Common myeloid progenitor, CD34-positive (primary cell): ENCODE measurements around the gene ST3GAL5.

ENCODE experiments used
- CTCF ChIA-PET: fragments of 350-600 bp; sonication (Branson Sonifier 250); formaldehyde crosslinking; loops from one replicate; lab custom pipeline; 2021; ENCODE audit warnings: antibody characterized with exemption; lab: Charles Lee
- POLR2A ChIA-PET: fragments of 350-600 bp; sonication (Branson Sonifier 250); formaldehyde crosslinking; loops from one replicate; lab custom pipeline; 2021; ENCODE audit warnings: antibody characterized with exemption; lab: Charles Lee
- DNase-seq, 3 donors: peaks; one replicate each; pipeline versions ENCODE4 v3.0.0 to v3.0.0-alpha.2; 2013
- H3K27ac ChIP-seq, 2 experiments: 1 replicate in 1 of 2; 2 replicates in 1 of 2; pipeline ENCODE4 v1.7.0; 2013; ENCODE audit warnings: inconsistent platforms in 2 of 2, low read length in 2 of 2, mild to moderate bottlenecking in 2 of 2, low read depth in 1 of 2, moderate library complexity in 1 of 2; ENCODE audit not compliant: severe bottlenecking in 2 of 2, insufficient read depth in 1 of 2, poor library complexity in 1 of 2
- H3K27me3 ChIP-seq, 5 experiments: replicated peaks in 2 of 5; 1 replicate in 3 of 5; 2 replicates in 2 of 5; pipeline versions ENCODE4 v1.6.1 to v1.7.0; 2013; ENCODE audit warnings: low read length in 4 of 5, mild to moderate bottlenecking in 2 of 5, moderate library complexity in 2 of 5, inconsistent platforms in 1 of 5; ENCODE audit not compliant: insufficient read depth in 5 of 5, control insufficient read depth in 4 of 5
- H3K36me3 ChIP-seq, 4 experiments: 1 replicate in 2 of 4; 2 replicates in 2 of 4; pipeline versions ENCODE4 v1.6.1 to v1.7.0; 2013; ENCODE audit warnings: low read length in 3 of 4, control low read depth in 1 of 4, mild to moderate bottlenecking in 1 of 4; ENCODE audit not compliant: control insufficient read depth in 4 of 4, insufficient read depth in 4 of 4
- H3K4me1 ChIP-seq, 4 experiments: 1 replicate in 3 of 4; 2 replicates in 1 of 4; pipeline versions ENCODE4 v1.6.1 to v1.7.1; 2013; ENCODE audit warnings: low read length in 3 of 4, mild to moderate bottlenecking in 3 of 4, control low read depth in 1 of 4, inconsistent platforms in 1 of 4, moderate library complexity in 1 of 4; ENCODE audit not compliant: control insufficient read depth in 4 of 4, insufficient read depth in 4 of 4; ENCODE audit errors: control extremely low read depth in 1 of 4
- H3K4me3 ChIP-seq, 7 experiments: 1 replicate in 4 of 7; 2 replicates in 3 of 7; pipeline versions ENCODE4 v1.5.1 to v1.7.0; 2013; ENCODE audit warnings: mild to moderate bottlenecking in 7 of 7, low read length in 6 of 7, moderate library complexity in 6 of 7, inconsistent platforms in 2 of 7, low read depth in 2 of 7, control low read depth in 1 of 7; ENCODE audit not compliant: insufficient read depth in 4 of 7, control insufficient read depth in 1 of 7; ENCODE audit errors: extremely low read depth in 1 of 7
- H3K9me3 ChIP-seq, 5 experiments: 1 replicate in 4 of 5; 2 replicates in 1 of 5; pipeline versions ENCODE4 v1.6.1 to v1.7.1; 2013; ENCODE audit warnings: low read length in 4 of 5, mild to moderate bottlenecking in 2 of 5, inconsistent platforms in 1 of 5, low read depth in 1 of 5, moderate library complexity in 1 of 5; ENCODE audit not compliant: control insufficient read depth in 4 of 5, insufficient read depth in 2 of 5; ENCODE audit errors: control extremely low read depth in 1 of 5
- WGBS: methylation state at CpG from one replicate; pipeline ENCODE4 v1.1.5; 2013; ENCODE audit not compliant: insufficient coverage; 5-methylcytosine and 5-hydroxymethylcytosine counted together

Gene ST3GAL5

GRCh38 chr2:85788603-85789002, 100.2 kb downstream of the ST3GAL5 start:
- CTCF ChIA-PET: interaction anchor here (1.0 to 2.7 kb wide), 6 partner anchors 13 to 37 kb away, joined by 3 to 19 read pairs (median 5); partner anchors contain the start of gene ATOH8
- peaks cover 0 to 39% (median 32%) of the 10 kb centered on the region in 4 experiments for H3K4me1 ChIP-seq
- peaks cover 0 to 4% (median 0%) of the 10 kb centered on the region in 5 experiments for H3K27me3 ChIP-seq
- no peak for DNase-seq
- H3K27ac ChIP-seq: no peak overlapping the region
- H3K4me3 ChIP-seq: no peak overlapping the region
- POLR2A ChIA-PET: no interaction called here
- H3K9me3 ChIP-seq: no peaks in the 10 kb centered on the region
- no peaks in the 10 kb centered on the region for H3K36me3 ChIP-seq
- WGBS: 100% methylated on average over 3 of the region's 3 CpGs

- ChIA-PET POLR2A (no interaction called here), CTCF (interaction anchor here (4.5 kb wide), 1 partner anchor 37 kb away, joined by 32 read pairs; no protein-coding TSS in a partner anchor)
- peaks cover 0 to 4% (median 0%) of the 10 kb centered on the region in 5 experiments for H3K27me3 ChIP-seq
- 83% methylated on average over 2 of the region's 6 CpGs for WGBS
- H3K27ac ChIP-seq: no peak overlapping the region
- H3K36me3 ChIP-seq: no peaks in the 10 kb centered on the region
- no peak overlapping the region for H3K4me3 ChIP-seq
- no peak for DNase-seq
- no peaks in the 10 kb centered on the region for H3K9me3 ChIP-seq
- peaks cover 0 to 39% (median 32%) of the 10 kb centered on the region in 4 experiments for H3K4me1 ChIP-seq
Measured at GRCh38 chr2:85787981-85788340, 100.8 kb downstream of the ST3GAL5 start.

GRCh38 chr2:85787282-85787980, 101.4 kb downstream of the ST3GAL5 start:
- no peak for DNase-seq
- ChIA-PET CTCF (interaction anchor here (1.1 to 4.5 kb wide), 4 partner anchors 16 to 36 kb away, joined by 3 to 32 read pairs (median 14); no protein-coding TSS in a partner anchor), POLR2A (no interaction called here)
- Histone ChIP-seq H3K9me3 (no peaks in the 10 kb centered on the region), H3K27me3 (peaks cover 0 to 4% (median 0%) of the 10 kb centered on the region in 5 experiments), H3K4me1 (peaks cover 0 to 39% (median 32%) of the 10 kb centered on the region in 4 experiments), H3K27ac (no peak overlapping the region), H3K36me3 (no peaks in the 10 kb centered on the region), H3K4me3 (no peak overlapping the region)
- 85% methylated on average over 6 of the region's 8 CpGs for WGBS
